GM19193 (cell line): ENCODE results near the gene CCDC15.

Experiments used
- POLR2A ChIP-seq: IDR thresholded peaks from 4 replicates; pipeline ENCODE4 v1.6.1; 2011; ENCODE audit not compliant: insufficient read depth, insufficient read length; ENCODE audit errors: extremely low read depth

The CCDC15 gene

GRCh38 chr11:125069008-125069407, 115.0 kb downstream of the CCDC15 start:
- no peak for TF ChIP-seq POLR2A

- TF ChIP-seq POLR2A: no peak
Measured at GRCh38 chr11:125069796-125070195, 115.8 kb downstream of the CCDC15 start.

GRCh38 chr11:125070699-125071254, 116.8 kb downstream of the CCDC15 start:
- TF ChIP-seq POLR2A: peak; percentile 56

GRCh38 chr11:125071435-125071834, 117.4 kb downstream of the CCDC15 start:
- TF ChIP-seq POLR2A: no peak

- TF ChIP-seq POLR2A: no peak
Measured at GRCh38 chr11:125071846-125072217, 117.8 kb downstream of the CCDC15 start.

- TF ChIP-seq POLR2A: peak; percentile 61
Measured at GRCh38 chr11:125072218-125072960, 118.4 kb downstream of the CCDC15 start.

- TF ChIP-seq POLR2A: no peak
Measured at GRCh38 chr11:125072961-125073590, 119.1 kb downstream of the CCDC15 start.

- no peak for TF ChIP-seq POLR2A
Measured at GRCh38 chr11:125073616-125074483, 119.8 kb downstream of the CCDC15 start.

- no peak for TF ChIP-seq POLR2A
Measured at GRCh38 chr11:125074511-125075241, 120.7 kb downstream of the CCDC15 start.

- no peak for TF ChIP-seq POLR2A
Measured at GRCh38 chr11:125075242-125075625, 121.2 kb downstream of the CCDC15 start.

- TF ChIP-seq POLR2A: no peak
Measured at GRCh38 chr11:125075900-125076317, 121.9 kb downstream of the CCDC15 start.

- TF ChIP-seq POLR2A: no peak
Measured at GRCh38 chr11:125076378-125076945, 122.5 kb downstream of the CCDC15 start.

GRCh38 chr11:125078016-125078415, 124.0 kb downstream of the CCDC15 start:
- no peak for TF ChIP-seq POLR2A

GRCh38 chr11:125078516-125079140, 124.6 kb downstream of the CCDC15 start:
- TF ChIP-seq POLR2A: no peak
